HepG2 (cell line): ENCODE data around the gene SLC66A3. TPM values are rescaled to one million over a fixed set of nuclear protein-coding genes. Genes with fewer than 3 reads are reported as not detected.
A peak's percentile ranks its signal among the peaks of the same experiment; 100 is the strongest.

Source experiments
- CENPBD1 ChIP-seq: sonication (generic); formaldehyde crosslinking; IDR thresholded peaks from 2 replicates; pipeline ENCODE4 v1.8.0; 2022; ENCODE audit warnings: missing genetic modification reagents, low read depth, mild to moderate bottlenecking, borderline replicate concordance
- HDAC1 ChIP-seq: sonication (generic); formaldehyde crosslinking; IDR thresholded peaks from 2 replicates; pipeline ENCODE4 v1.5.1; 2020; ENCODE audit warnings: mild to moderate bottlenecking, missing genetic modification reagents
- KDM3A ChIP-seq: IDR thresholded peaks from 2 replicates; pipeline ENCODE4 v1.6.1; 2018; ENCODE audit warnings: low read depth, missing compliant biosample characterization
- NFATC3 ChIP-seq: sonication (generic); formaldehyde crosslinking; IDR thresholded peaks from 2 replicates; pipeline ENCODE4 v1.5.1; 2020; ENCODE audit warnings: mild to moderate bottlenecking, missing genetic modification reagents
- NR2F1 ChIP-seq, 2 experiments: fragments of 450-650 bp in 1 of 2; formaldehyde crosslinking in 1 of 2; IDR thresholded peaks; 2 replicates each; pipeline versions ENCODE4 v1.5.0 to v1.6.1; 2016 to 2020; ENCODE audit warnings: mild to moderate bottlenecking in 1 of 2, missing compliant biosample characterization in 1 of 2, missing genetic modification reagents in 1 of 2, moderate library complexity in 1 of 2
- SP2 ChIP-seq: sonication (generic); formaldehyde crosslinking; IDR thresholded peaks from 2 replicates; pipeline ENCODE4 v1.5.1; 2020; ENCODE audit warnings: mild to moderate bottlenecking, missing genetic modification reagents
- ZNF33B ChIP-seq: sonication (generic); formaldehyde crosslinking; IDR thresholded peaks from 2 replicates; pipeline ENCODE4 v1.5.1; 2020; ENCODE audit warnings: mild to moderate bottlenecking, missing genetic modification reagents
- ZNF589 ChIP-seq: sonication (generic); formaldehyde crosslinking; conservative IDR thresholded peaks from 2 replicates; pipeline ENCODE4 v1.8.0; 2022; ENCODE audit warnings: mild to moderate bottlenecking, moderate library complexity, missing genetic modification reagents
- polyA plus RNA-seq, 8 experiments: library from polyadenylated mRNA; depleted of rRNA in 3 of 8; stranded (reverse) in 7 of 8; unstranded in 1 of 8; fragments of >200 nt; fragmentation: Illumina TruSeq in 4 of 8; extraction: Trizol in 4 of 8; gene quantifications; 2 replicates each; pipeline versions ENCODE4 v1.2.1 to v1.2.3, GENCODE V29; 2011 to 2016; ENCODE audit warnings: low read depth in 4 of 8, missing spikeins in 1 of 8, mixed read lengths in 1 of 8; ENCODE audit not compliant: insufficient read depth in 1 of 8
- total RNA-seq, 5 experiments: library from RNA; depleted of rRNA; stranded (reverse); fragments of >200 nt; fragmentation: Illumina TruSeq; extraction: Trizol; gene quantifications; 2 replicates each; pipeline ENCODE4 v1.2.3, GENCODE V29; 2016; ENCODE audit warnings: low read depth in 1 of 5
- TF ChIP-seq, protein P1 (sequence below): sonication (generic); formaldehyde crosslinking; IDR thresholded peaks from 2 replicates; pipeline ENCODE4 v1.9.0; 2021; ENCODE audit warnings: missing genetic modification reagents, borderline replicate concordance
- TF ChIP-seq, protein P2 (sequence below): sonication (generic); formaldehyde crosslinking; IDR thresholded peaks from 2 replicates; pipeline ENCODE4 v1.5.1; 2020; ENCODE audit warnings: mild to moderate bottlenecking, missing genetic modification reagents, moderate library complexity
- TF ChIP-seq, protein P3 (sequence below): sonication (generic); formaldehyde crosslinking; IDR thresholded peaks from 2 replicates; pipeline ENCODE4 v1.5.1; 2020; ENCODE audit warnings: mild to moderate bottlenecking, missing genetic modification reagents, moderate library complexity
- TF ChIP-seq, protein P4 (sequence below): IDR thresholded peaks from 2 replicates; pipeline ENCODE4 v1.6.1; 2016; ENCODE audit warnings: control low read depth
- TF ChIP-seq, protein P5 (sequence below): sonication (generic); formaldehyde crosslinking; IDR thresholded peaks from 2 replicates; pipeline ENCODE4 v1.5.1; 2020; ENCODE audit warnings: missing genetic modification reagents, mild to moderate bottlenecking, borderline replicate concordance

SLC66A3 gene
- total and polyA plus RNA-seq, 2 of the 13 experiments (the other 11 are each of a cell fraction or from before 2014, with no cell fraction given), result 2.2 to 3.7 TPM

- TF ChIP-seq, protein P1, sequence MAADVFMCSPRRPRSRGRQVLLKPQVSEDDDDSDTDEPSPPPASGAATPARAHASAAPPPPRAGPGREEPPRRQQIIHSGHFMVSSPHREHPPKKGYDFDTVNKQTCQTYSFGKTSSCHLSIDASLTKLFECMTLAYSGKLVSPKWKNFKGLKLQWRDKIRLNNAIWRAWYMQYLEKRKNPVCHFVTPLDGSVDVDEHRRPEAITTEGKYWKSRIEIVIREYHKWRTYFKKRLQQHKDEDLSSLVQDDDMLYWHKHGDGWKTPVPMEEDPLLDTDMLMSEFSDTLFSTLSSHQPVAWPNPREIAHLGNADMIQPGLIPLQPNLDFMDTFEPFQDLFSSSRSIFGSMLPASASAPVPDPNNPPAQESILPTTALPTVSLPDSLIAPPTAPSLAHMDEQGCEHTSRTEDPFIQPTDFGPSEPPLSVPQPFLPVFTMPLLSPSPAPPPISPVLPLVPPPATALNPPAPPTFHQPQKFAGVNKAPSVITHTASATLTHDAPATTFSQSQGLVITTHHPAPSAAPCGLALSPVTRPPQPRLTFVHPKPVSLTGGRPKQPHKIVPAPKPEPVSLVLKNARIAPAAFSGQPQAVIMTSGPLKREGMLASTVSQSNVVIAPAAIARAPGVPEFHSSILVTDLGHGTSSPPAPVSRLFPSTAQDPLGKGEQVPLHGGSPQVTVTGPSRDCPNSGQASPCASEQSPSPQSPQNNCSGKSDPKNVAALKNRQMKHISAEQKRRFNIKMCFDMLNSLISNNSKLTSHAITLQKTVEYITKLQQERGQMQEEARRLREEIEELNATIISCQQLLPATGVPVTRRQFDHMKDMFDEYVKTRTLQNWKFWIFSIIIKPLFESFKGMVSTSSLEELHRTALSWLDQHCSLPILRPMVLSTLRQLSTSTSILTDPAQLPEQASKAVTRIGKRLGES, result no peak
- TF ChIP-seq NR2F1 (CRISPR knock-in tag; IDR thresholded peaks at IDR 0.05), result peak in 1 of 2 experiments; percentile 25; a peak in 1 of 4 replicates
- peak; percentile 70; the same call in 1 of the 2 replicates for TF ChIP-seq KDM3A
- TF ChIP-seq, protein P2, sequence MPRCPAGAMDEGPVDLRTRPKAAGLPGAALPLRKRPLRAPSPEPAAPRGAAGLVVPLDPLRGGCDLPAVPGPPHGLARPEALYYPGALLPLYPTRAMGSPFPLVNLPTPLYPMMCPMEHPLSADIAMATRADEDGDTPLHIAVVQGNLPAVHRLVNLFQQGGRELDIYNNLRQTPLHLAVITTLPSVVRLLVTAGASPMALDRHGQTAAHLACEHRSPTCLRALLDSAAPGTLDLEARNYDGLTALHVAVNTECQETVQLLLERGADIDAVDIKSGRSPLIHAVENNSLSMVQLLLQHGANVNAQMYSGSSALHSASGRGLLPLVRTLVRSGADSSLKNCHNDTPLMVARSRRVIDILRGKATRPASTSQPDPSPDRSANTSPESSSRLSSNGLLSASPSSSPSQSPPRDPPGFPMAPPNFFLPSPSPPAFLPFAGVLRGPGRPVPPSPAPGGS (CRISPR knock-in tag), result no peak; the same call in 1 of the 2 replicates
- no peak for TF ChIP-seq ZNF589 (CRISPR knock-in tag)
- TF ChIP-seq, protein P3, sequence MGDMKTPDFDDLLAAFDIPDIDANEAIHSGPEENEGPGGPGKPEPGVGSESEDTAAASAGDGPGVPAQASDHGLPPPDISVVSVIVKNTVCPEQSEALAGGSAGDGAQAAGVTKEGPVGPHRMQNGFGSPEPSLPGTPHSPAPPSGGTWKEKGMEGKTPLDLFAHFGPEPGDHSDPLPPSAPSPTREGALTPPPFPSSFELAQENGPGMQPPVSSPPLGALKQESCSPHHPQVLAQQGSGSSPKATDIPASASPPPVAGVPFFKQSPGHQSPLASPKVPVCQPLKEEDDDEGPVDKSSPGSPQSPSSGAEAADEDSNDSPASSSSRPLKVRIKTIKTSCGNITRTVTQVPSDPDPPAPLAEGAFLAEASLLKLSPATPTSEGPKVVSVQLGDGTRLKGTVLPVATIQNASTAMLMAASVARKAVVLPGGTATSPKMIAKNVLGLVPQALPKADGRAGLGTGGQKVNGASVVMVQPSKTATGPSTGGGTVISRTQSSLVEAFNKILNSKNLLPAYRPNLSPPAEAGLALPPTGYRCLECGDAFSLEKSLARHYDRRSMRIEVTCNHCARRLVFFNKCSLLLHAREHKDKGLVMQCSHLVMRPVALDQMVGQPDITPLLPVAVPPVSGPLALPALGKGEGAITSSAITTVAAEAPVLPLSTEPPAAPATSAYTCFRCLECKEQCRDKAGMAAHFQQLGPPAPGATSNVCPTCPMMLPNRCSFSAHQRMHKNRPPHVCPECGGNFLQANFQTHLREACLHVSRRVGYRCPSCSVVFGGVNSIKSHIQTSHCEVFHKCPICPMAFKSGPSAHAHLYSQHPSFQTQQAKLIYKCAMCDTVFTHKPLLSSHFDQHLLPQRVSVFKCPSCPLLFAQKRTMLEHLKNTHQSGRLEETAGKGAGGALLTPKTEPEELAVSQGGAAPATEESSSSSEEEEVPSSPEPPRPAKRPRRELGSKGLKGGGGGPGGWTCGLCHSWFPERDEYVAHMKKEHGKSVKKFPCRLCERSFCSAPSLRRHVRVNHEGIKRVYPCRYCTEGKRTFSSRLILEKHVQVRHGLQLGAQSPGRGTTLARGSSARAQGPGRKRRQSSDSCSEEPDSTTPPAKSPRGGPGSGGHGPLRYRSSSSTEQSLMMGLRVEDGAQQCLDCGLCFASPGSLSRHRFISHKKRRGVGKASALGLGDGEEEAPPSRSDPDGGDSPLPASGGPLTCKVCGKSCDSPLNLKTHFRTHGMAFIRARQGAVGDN (CRISPR knock-in tag), result peak; percentile 79
- TF ChIP-seq CENPBD1, result no peak
- no peak for TF ChIP-seq ZNF33B (CRISPR knock-in tag)
- TF ChIP-seq, protein P4, sequence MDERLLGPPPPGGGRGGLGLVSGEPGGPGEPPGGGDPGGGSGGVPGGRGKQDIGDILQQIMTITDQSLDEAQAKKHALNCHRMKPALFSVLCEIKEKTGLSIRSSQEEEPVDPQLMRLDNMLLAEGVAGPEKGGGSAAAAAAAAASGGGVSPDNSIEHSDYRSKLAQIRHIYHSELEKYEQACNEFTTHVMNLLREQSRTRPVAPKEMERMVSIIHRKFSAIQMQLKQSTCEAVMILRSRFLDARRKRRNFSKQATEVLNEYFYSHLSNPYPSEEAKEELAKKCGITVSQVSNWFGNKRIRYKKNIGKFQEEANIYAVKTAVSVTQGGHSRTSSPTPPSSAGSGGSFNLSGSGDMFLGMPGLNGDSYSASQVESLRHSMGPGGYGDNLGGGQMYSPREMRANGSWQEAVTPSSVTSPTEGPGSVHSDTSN, result no peak
- 0 out of 2 replicates have a peak, but pooled peaks have one; percentile 16 for TF ChIP-seq HDAC1 (CRISPR knock-in tag)
- TF ChIP-seq, protein P5, sequence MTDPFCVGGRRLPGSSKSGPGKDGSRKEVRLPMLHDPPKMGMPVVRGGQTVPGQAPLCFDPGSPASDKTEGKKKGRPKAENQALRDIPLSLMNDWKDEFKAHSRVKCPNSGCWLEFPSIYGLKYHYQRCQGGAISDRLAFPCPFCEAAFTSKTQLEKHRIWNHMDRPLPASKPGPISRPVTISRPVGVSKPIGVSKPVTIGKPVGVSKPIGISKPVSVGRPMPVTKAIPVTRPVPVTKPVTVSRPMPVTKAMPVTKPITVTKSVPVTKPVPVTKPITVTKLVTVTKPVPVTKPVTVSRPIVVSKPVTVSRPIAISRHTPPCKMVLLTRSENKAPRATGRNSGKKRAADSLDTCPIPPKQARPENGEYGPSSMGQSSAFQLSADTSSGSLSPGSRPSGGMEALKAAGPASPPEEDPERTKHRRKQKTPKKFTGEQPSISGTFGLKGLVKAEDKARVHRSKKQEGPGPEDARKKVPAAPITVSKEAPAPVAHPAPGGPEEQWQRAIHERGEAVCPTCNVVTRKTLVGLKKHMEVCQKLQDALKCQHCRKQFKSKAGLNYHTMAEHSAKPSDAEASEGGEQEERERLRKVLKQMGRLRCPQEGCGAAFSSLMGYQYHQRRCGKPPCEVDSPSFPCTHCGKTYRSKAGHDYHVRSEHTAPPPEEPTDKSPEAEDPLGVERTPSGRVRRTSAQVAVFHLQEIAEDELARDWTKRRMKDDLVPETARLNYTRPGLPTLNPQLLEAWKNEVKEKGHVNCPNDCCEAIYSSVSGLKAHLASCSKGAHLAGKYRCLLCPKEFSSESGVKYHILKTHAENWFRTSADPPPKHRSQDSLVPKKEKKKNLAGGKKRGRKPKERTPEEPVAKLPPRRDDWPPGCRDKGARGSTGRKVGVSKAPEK (CRISPR knock-in tag), result no peak
- no peak for TF ChIP-seq SP2 (CRISPR knock-in tag)
- TF ChIP-seq NFATC3, result no peak
Observed at GRCh38 chr2:11158916-11159573, 3.8 kb downstream of the SLC66A3 start (continued).
